ENCODE measurements around the gene SWI5.
"Not testable (repeated sequence)": the region's sequence is repeated elsewhere in the genome, so short reads cannot be mapped to it uniquely, and the experiment has no call there.

The SWI5 gene

GRCh38 chr9:128276008-128276573 lies at the start of gene SWI5:
Gene SWI5 (plus strand): TSS chr9:128276276.
- peak; percentile 100 for DNase-seq (ENCODE audit: low read depth in 2 of 2)

- no peak for DNase-seq (ENCODE audit: low read depth in 2 of 2)
Measured at GRCh38 chr9:128226412-128226801, 49.7 kb upstream of the SWI5 start.

GRCh38 chr9:128230897-128231296 lies 45.2 kb upstream of the SWI5 start:
- not testable (repeated sequence) for DNase-seq (ENCODE audit: low read depth in 2 of 2)

- no peak for DNase-seq (ENCODE audit: low read depth in 2 of 2)
Measured at GRCh38 chr9:128231638-128232527, 44.2 kb upstream of the SWI5 start.

GRCh38 chr9:128232528-128233428 lies 43.3 kb upstream of the SWI5 start:
- no peak for DNase-seq (ENCODE audit: low read depth in 2 of 2)

- DNase-seq (ENCODE audit: low read depth in 2 of 2) = no peak
Measured at GRCh38 chr9:128233817-128234406, 42.2 kb upstream of the SWI5 start.

GRCh38 chr9:128242124-128242523 lies 34.0 kb upstream of the SWI5 start:
- DNase-seq (ENCODE audit: low read depth in 2 of 2) = no peak

- no peak for DNase-seq (ENCODE audit: low read depth in 2 of 2)
Measured at GRCh38 chr9:128242828-128243214, 33.3 kb upstream of the SWI5 start.

GRCh38 chr9:128243215-128244018 lies 32.7 kb upstream of the SWI5 start:
- DNase-seq (ENCODE audit: low read depth in 2 of 2) = no peak

GRCh38 chr9:128244091-128244836 lies 31.8 kb upstream of the SWI5 start:
- no peak for DNase-seq (ENCODE audit: low read depth in 2 of 2)

GRCh38 chr9:128244837-128245231 lies 31.2 kb upstream of the SWI5 start:
- DNase-seq (ENCODE audit: low read depth in 2 of 2) = no peak

- DNase-seq (ENCODE audit: low read depth in 2 of 2) = no peak
Measured at GRCh38 chr9:128245421-128246151, 30.5 kb upstream of the SWI5 start.

- DNase-seq (ENCODE audit: low read depth in 2 of 2) = no peak
Measured at GRCh38 chr9:128246471-128246870, 29.6 kb upstream of the SWI5 start.

- no peak for DNase-seq (ENCODE audit: low read depth in 2 of 2)
Measured at GRCh38 chr9:128247226-128247803, 28.8 kb upstream of the SWI5 start.

- no peak for DNase-seq (ENCODE audit: low read depth in 2 of 2)
Measured at GRCh38 chr9:128249558-128249907, 26.5 kb upstream of the SWI5 start.

GRCh38 chr9:128249908-128250838 lies 25.9 kb upstream of the SWI5 start:
- peak; percentile 98 to 99 for DNase-seq (ENCODE audit: low read depth in 2 of 2)

GRCh38 chr9:128250839-128251731 lies 25.0 kb upstream of the SWI5 start:
- no peak for DNase-seq (ENCODE audit: low read depth in 2 of 2)
